NCI-H1105 (cell line): ENCODE data around the gene DTNBP1.

Experiments
- DNase-seq: peaks from one replicate; lab custom pipeline; 2025; lab: John Stamatoyannopoulos, UW

The DTNBP1 gene

DNA sequence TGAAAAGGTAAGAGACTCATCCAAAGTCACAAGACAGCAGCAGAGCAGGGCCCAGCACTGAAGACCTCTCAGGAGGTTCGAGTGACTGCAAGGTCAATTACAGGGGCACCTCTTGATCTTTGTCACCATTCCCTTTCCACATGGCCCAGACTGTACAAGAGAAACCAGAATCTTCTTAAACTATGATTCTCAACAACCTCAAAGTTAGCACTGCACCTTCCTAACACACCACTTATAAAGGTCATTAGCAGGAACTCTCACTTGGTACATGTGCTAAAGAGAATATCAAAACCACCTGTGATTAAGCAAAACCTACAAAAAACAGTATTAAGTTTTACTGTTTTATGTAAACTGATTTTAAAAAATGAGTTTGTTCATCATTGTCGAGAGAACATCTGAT is 70.2 kb downstream of the DTNBP1 start:
- no peak for DNase-seq

GRCh38 chr6:15588971-15589634 is 73.7 kb downstream of the DTNBP1 start:
- no peak for DNase-seq

DNA sequence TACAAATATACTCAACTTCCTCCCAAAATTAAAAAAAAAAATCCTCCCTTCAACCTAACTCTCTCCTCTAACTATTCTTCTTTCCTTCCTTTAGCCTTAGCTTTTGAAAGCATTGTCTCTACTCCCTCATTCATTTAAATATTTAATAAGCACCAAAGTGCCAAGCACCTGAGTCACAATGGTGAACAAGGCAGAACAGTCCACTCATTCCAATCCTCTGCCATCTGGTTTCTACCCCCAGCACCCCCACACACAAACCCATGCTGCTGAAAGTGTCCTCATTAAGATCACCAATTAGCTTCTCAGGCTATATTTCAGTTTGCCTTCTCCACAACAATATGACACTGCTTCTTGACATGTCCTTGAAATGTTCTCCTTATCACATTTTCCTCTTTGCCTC is 76.3 kb downstream of the DTNBP1 start:
- no peak for DNase-seq

DNA sequence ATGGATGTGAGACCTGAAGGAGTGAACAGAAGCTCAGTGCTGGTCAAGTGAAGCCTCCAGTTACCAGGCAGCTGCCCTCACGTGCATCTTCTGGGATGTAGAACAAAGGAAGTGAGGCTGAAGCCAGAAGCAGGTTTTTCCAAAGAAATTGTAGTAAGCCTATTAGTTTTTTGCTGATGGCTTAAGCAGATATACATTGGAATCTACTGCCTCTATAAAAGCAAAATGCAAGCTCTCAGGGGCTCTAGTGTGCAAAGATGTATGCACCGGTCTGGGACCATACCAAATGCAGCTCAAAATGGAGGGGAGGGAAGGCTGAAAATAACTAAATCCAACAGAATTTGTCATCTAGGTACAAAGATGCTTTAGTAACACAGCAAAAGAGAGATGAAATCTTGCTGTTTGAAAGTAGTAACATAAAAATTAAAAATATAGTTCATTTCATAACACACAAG is 77.0 kb downstream of the DTNBP1 start:
- DNase-seq: no peak

GRCh38 chr6:15582499-15582898 is 80.3 kb downstream of the DTNBP1 start:
- DNase-seq: no peak

GRCh38 chr6:15581751-15582150 is 81.1 kb downstream of the DTNBP1 start:
- DNase-seq: no peak

DNA sequence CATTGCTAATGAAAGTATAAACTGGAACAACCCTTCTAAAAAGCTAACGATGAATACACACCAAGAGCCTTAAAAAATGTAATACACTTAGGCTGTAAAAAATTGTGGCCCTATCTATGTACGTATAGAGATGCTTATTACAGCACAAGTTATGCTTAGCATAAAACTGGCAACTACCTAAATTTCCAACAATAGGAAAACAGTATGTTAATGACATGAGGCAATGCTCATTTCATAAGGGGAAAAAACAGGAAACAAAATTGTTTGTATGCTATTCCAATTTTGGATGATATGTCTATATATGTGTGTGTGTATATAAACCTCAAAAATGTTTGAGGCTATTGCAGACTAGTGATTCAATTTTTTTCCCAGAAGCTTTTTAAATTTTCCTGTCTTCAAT is 82.5 kb downstream of the DTNBP1 start:
- DNase-seq: no peak

GRCh38 chr6:15578716-15579391 is 84.0 kb downstream of the DTNBP1 start:
- DNase-seq: no peak

GRCh38 chr6:15577550-15578171 is 85.2 kb downstream of the DTNBP1 start:
- DNase-seq: no peak

DNA sequence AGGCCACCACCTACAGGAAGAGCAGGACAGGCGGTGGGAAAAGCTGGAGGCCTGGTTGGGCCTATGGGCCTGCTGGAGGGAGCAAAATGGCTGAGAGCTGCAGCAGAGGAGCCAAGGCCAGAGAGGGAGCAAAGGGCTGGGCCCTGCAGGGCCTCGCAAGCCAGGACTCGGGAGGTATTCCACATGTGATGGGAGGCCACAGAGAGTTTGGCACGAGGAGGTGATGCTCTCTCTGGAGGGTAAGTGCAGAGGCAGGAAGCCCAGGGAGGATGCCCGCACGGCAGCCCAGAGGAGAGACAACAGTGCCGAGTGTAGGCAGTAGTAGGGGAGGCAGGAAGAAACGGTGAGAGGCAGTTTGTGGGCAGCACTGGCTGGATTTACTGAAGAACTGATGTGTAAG is 85.7 kb downstream of the DTNBP1 start:
- DNase-seq: no peak

DNA sequence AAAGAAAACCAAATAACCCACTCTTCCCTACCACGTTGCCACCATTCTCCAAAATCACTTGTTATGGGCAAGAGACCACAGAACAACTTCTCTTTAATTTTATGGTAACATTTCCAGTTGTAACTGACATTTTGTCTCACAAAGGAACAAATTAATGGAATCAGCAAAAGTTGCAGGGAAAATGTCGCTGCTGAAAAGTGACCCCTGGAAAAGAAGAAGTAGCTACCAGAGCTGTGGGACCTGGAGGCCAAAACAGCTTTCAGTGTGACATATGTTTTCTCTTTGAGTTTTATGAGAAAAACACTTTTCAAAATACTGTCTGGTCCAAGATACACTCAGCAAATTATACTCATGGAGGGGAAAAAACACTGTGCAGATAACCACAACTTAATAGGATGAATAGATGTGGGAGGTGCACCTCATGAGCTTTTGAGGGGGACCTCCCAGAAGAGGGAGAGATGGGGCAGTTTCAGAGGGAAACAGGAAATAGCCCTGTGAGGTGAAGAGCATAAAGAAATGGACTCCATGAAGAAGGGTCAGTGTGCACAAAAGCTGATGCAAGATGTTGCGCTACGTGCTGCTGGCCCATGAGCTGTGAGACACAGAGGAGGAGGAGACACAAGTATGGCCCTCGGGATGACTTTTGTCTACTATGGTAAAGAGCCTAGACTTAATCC is 87.3 kb downstream of the DTNBP1 start:
- no peak for DNase-seq

- no peak for DNase-seq
Measured at GRCh38 chr6:15574486-15574885, 88.3 kb downstream of the DTNBP1 start.

DNA sequence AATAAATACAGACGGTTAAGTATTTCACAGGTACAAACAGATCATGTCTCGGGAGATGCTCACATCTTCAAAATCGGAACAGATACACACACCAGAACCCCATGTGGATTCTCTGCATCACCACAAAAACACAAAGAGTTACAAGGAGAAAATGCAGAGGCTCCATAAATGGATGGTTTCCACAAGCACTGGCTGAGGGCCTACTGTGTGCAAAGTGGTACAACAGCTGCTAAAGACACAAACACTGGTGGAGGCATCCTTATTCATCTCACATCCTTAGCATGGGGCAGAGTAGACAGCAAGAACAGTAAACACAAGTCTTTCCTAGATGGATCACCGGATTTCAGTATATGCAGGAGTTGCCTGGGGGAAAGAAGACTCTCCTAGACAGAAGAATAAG is 88.8 kb downstream of the DTNBP1 start:
- DNase-seq: no peak

DNA sequence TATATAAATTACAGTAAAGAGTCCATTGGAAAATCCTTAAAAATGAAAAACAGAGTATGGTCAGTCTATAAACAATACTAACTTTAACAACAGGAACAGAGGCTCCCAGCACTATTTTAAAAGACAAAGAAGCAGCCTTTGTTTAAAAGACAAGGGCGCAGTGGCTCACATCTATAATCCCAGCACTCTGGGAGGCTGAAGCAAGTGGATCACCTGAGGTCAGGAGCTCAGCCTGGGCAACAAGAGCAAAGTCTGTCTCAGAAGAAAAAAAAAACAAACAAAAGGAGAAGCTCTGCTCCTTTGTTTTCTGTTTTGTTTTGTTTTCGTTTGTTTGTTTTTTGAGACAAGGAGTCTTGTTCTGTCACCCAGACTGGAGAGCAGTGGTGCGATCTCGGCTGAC is 89.4 kb downstream of the DTNBP1 start:
- DNase-seq: no peak

DNA sequence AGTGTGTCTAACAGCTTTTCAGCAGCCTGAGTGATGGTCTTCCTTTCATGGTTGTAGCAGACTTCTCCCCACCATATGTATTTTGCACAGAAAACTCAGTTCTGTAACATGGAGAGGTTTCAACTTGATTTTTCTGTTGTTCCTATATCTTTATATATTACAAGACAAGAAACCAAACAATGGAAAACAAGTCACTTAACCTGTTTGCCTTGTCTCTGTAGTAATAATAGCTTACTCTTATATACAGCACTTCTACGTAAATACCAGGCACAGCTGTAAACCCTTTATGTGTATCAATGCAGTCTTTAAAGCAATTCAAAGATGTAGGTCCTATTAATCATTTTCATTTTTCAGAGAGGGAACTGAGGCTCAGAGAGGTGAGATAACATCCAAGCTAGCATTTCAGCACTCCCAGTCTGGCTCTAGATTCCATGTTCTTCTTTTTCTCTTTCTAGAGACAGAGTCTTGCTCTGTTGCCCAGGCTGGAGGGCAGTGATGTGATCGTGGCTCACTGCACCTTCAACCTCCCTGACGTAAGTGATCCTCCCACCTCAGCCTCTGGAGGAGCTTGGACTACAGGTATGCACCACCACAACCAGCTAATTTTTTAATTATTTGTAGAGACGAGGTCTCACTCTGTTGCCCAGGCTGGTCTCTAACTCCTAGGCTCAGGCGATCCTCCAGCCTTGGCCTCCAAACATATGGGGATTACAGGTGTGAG is 90.4 kb downstream of the DTNBP1 start:
- no peak for DNase-seq

- DNase-seq: no peak
Measured at GRCh38 chr6:15570171-15570570, 92.7 kb downstream of the DTNBP1 start.

- no peak for DNase-seq
Measured at GRCh38 chr6:15569035-15569995, 93.5 kb downstream of the DTNBP1 start.

DNA sequence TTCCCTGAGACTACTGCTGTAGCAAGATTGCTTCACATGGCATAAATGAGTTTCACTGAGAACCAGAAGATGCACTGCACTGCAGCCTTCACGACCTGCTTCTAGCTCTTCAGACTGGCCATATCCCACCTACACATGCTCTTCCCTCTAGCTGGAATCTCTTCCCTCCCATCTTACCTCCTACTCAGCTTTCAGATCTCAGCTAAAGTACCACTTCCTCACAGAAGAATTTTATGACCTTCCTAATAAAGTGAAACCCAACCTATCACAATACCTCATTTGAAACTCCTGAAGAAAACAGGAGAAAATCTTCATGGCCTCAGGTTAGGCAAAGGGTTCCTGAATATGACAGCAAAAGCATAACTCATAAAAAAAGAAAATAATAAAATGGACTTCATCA is 99.9 kb downstream of the DTNBP1 start:
- no peak for DNase-seq

DNA sequence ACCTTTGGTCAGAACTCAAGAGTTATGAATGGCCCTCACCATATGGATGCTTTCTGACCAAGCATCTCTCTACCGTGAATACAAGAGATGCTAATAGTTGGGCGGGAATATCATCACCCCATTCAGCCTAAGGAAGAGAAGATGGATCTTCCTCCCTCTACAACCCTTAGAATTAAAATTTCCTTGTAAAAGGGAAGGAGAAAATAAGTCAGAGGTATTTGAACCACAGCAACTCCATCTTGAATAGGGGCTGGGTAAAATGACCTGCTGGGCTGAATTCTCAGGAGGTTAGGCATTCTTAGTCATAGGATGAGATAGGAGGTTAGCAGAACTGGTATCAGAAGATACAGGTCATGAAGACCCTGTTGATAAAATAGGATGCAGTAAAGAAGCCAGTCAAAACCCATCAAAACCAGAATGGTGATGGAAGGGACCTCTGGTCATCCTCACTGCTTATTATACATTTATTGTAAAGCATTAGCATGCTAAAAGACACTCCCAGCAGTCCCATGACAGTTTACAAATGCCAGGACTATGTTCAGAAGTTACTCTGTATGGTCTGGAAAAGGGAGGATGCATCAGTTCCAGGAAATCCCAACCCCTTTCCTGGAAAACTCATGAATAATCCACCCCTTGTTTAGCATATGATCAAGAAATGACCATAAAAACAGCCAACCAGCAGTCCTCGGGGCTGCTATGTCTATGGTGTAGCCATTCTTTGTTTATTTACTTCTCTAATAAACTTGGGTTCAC is 101.2 kb downstream of the DTNBP1 start:
- no peak for DNase-seq

- no peak for DNase-seq
Measured at GRCh38 chr6:15560713-15561112, 102.1 kb downstream of the DTNBP1 start.
